Psoas muscle (tissue), 8 donors: ENCODE measurements around the gene GREB1L. TPM values are rescaled to one million over a fixed set of nuclear protein-coding genes. Genes with fewer than 3 reads are reported as not detected.
"Not testable (repeated sequence)": the region's sequence is repeated elsewhere in the genome, so short reads cannot be mapped to it uniquely, and the experiment has no call there.

Experiments used
- ATAC-seq, 4 donors: fragments of 200-7000 bp; cut with Tn5 transposase; one replicate each; pipeline ENCODE4 v1.9.1; 2020; ENCODE audit warnings: moderate library complexity in 3 of 4, mild to moderate bottlenecking in 2 of 4
- DNase-seq, 2 donors: peaks; one replicate each; pipeline ENCODE4 v3.0.0-alpha.2; 2020
- H3K27ac ChIP-seq: fragments of 200-600 bp; one replicate; pipeline ENCODE4 v1.8.0; 2022
- H3K27me3 ChIP-seq, 3 donors: fragments of 200-600 bp in 1 of 3; one replicate each; pipeline versions ENCODE4 v1.6.1 to v1.8.0; 2013 to 2022; ENCODE audit warnings: low read length in 2 of 3, mild to moderate bottlenecking in 2 of 3, moderate library complexity in 1 of 3; ENCODE audit not compliant: insufficient read depth in 3 of 3
- H3K36me3 ChIP-seq, 2 donors: fragments of 200-600 bp in 1 of 2; one replicate each; pipeline versions ENCODE4 v1.6.1 to v1.8.0; 2013 to 2022; ENCODE audit warnings: low read depth in 1 of 2, mild to moderate bottlenecking in 1 of 2, moderate library complexity in 1 of 2; ENCODE audit not compliant: insufficient read depth in 1 of 2
- H3K4me1 ChIP-seq: fragments of 200-600 bp; one replicate; pipeline ENCODE4 v1.8.0; 2022
- H3K4me3 ChIP-seq: fragments of 200-600 bp; one replicate; pipeline ENCODE4 v1.8.0; 2022; ENCODE audit warnings: mild to moderate bottlenecking
- H3K9me3 ChIP-seq: fragments of 200-600 bp; one replicate; pipeline ENCODE4 v1.8.0; 2022
- WGBS, 3 donors: extraction: QIAGEN DNeasy Blood & Tissue Kit; methylation state at CpG; one replicate each; pipeline versions ENCODE4 v1.1.6 to v1.1.7; 2013; 5-methylcytosine and 5-hydroxymethylcytosine counted together
- intact Hi-C, 2 donors: fragments of 100-400 bp; cut with DNase I; formaldehyde crosslinking; loops; one replicate each; pipeline versions ENCODE4 v1.11.0 to v1.14.2; 2022
- polyA plus RNA-seq, 3 donors: library from polyadenylated mRNA; stranded (reverse); fragments of 200-250 nt; gene quantifications; one replicate each; pipeline ENCODE4 v1.2.3, GENCODE V29; 2013
- total RNA-seq, 4 donors: library from RNA; stranded (reverse); fragmentation: NEBNext Ultra II Directional in 2 of 4; extraction: Animal tissue kit (Norgen Biotek cat#: 25700) in 2 of 4; gene quantifications; one replicate each; pipeline versions ENCODE4 v1.2.1 to v1.2.4, GENCODE V29; 2021 to 2023
- TF ChIP-seq, protein P1 (sequence below): fragments of 200-600 bp; IDR thresholded peaks from one replicate; pipeline ENCODE4 v1.8.0; 2022; ENCODE audit warnings: antibody characterized with exemption
- donor health status: healthy with polysubstance abuse.
- donor health status: DM: no; HTN: no; CAD: no; lungs with moderate emphysema.
- donor health status: Bipolar disorder and iron deficiency.
- donor health status: healthy.
- donor health status: DM: yes; HTN: yes; CAD: no.
- donor health status: DM: no; HTN: no; CAD: no.
- donor health status: DM: no; HTN: no; CAD: no.
- donor health status: DM: yes; HTN: yes; CAD: no.

GREB1L gene
- total and polyA plus RNA-seq, 7 donors = 0.59 to 11.3 (median 8.9) TPM

DNA sequence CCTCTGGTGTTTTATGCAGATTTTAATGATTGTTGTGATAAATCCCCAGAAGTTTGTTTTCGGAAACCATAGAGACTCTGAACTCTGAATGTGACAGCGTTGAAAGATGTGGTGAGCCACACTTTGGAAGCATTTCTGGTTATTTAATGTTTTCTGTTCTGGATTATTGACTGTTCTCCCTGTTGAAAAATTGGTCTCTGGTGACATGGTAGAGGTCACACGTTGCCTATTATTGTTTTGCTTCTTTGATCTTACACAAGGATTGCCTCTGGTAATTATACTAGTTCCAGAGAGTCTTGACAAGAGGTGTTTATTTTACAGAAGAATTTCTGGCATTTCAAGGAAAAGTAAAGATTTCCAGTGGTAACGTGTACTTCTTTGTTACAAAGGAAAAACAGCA, 127.1 kb downstream of the GREB1L start:
- H3K9me3 ChIP-seq = no peaks in the 10 kb centered on the region
- WGBS, 3 donors = 48 to 56% (median 51%) methylated on average over 4 of the region's 4 CpGs
- H3K27me3 ChIP-seq = no peaks in the 10 kb centered on the region
- H3K36me3 ChIP-seq = no peaks in the 10 kb centered on the region
- no peaks in the 10 kb centered on the region for H3K4me1 ChIP-seq
- no peak for DNase-seq
- H3K4me3 ChIP-seq = no peak overlapping the region
- ATAC-seq = no peak
- no peak overlapping the region for H3K27ac ChIP-seq
- intact Hi-C loops = loop anchor here in 1 of 2 donors (10.0 kb wide), 1 partner anchor 54 kb away; no protein-coding TSS in a partner anchor
- TF ChIP-seq, protein P1, sequence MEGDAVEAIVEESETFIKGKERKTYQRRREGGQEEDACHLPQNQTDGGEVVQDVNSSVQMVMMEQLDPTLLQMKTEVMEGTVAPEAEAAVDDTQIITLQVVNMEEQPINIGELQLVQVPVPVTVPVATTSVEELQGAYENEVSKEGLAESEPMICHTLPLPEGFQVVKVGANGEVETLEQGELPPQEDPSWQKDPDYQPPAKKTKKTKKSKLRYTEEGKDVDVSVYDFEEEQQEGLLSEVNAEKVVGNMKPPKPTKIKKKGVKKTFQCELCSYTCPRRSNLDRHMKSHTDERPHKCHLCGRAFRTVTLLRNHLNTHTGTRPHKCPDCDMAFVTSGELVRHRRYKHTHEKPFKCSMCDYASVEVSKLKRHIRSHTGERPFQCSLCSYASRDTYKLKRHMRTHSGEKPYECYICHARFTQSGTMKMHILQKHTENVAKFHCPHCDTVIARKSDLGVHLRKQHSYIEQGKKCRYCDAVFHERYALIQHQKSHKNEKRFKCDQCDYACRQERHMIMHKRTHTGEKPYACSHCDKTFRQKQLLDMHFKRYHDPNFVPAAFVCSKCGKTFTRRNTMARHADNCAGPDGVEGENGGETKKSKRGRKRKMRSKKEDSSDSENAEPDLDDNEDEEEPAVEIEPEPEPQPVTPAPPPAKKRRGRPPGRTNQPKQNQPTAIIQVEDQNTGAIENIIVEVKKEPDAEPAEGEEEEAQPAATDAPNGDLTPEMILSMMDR = no peak

DNA sequence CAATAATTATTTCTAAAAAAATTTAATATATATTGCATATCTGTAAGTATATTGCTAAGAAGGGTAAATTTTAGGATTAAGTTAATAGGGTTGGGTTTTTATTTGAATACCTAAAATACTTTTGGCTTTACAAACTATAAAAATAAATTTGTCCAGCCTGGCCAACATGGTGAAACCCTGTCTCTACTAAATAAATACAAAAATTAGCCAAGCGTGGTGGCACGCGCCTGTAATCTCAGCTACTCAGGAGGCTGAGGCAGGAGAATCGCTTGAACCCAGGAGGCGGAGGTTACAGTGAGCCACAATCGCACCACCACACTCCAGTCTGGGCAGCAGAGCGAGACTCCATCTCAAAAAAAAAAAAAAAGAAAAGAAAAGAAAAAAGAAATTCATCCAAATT, 127.6 kb downstream of the GREB1L start:
- intact Hi-C loops = loop anchor here in 1 of 2 donors (10.0 kb wide), 1 partner anchor 55 kb away; no protein-coding TSS in a partner anchor
- H3K4me3 ChIP-seq, DNase-seq, H3K36me3 ChIP-seq, H3K27me3 ChIP-seq, H3K9me3 ChIP-seq, ATAC-seq, H3K27ac ChIP-seq, H3K4me1 ChIP-seq: not testable (repeated sequence)
- WGBS, 3 donors = 95 to 97% (median 96%) methylated on average over 7 of the region's 7 CpGs

DNA sequence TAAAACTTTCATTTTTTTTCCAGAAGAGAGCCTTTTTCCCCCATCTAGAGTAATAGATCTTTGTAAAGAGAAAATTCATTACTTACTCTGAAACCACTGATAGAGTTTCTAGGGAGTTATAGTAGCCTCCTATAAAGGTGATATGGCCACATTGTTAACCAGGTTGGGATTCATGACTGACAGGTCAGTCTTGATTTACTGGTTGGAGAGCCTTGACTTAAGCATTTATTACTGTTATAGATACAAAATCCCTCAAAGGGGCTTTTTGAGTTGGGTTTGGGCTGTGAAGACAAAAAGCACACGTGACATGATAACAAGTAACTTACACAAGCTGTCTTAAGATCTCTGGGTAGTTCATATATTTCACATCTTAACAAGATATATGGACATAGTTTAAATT, 141.0 kb downstream of the GREB1L start:
- no peak for ATAC-seq
- H3K27me3 ChIP-seq = no peaks in the 10 kb centered on the region
- H3K9me3 ChIP-seq = no peaks in the 10 kb centered on the region
- TF ChIP-seq, protein P1 = no peak
- peaks cover 0 to 60% of the 10 kb centered on the region in 2 donors for H3K36me3 ChIP-seq
- DNase-seq = no peak
- intact Hi-C loops = loop anchor here in 1 of 2 donors (10.0 kb wide), 1 partner anchor 88 kb away; no protein-coding TSS in a partner anchor
- H3K27ac ChIP-seq = no peak overlapping the region
- no peaks in the 10 kb centered on the region for H3K4me1 ChIP-seq
- no peak overlapping the region for H3K4me3 ChIP-seq
- 90 to 96% (median 95%) methylated on average over 1 of the region's 1 CpG for WGBS, 3 donors

DNA sequence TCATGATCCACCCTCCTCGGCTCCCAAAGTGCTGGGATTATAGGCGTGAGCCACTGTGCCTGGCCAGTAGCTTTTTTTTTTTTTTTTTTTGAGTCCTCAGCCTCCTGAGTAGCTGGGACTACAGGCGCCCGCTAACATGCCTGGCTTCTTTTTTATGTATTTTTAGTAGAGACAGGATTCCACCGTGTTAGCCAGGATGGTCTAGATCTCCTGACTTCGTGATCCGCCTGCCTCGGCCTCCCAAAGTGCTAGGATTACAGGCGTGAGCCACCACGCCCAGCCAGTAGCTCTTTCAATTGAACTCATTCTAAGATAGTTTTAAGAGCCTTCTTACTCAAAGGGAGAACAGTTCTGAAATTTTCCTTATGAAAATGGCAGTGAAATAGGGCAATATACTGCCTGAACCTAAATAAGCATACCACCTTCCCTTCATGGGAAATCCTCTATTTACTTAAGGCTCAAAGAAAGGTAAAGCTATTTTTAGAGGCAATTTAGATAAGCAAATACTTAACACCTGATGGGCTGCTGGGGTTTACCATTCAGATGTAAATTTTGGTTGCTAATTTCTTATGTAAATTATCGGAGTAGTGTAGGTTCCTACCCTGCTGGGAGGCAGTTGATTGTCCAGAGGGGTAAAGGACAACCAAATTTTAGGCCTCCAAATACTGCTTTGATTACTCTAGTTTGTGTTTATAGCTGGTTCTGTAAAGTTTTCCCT, 144.7 kb downstream of the GREB1L start:
- ATAC-seq (no peak), DNase-seq (no peak)
- H3K4me3 ChIP-seq = no peak overlapping the region
- no peaks in the 10 kb centered on the region for H3K9me3 ChIP-seq
- no peaks in the 10 kb centered on the region for H3K27me3 ChIP-seq
- TF ChIP-seq, protein P1 = no peak
- no peak overlapping the region for H3K27ac ChIP-seq
- H3K4me1 ChIP-seq = no peaks in the 10 kb centered on the region
- 78 to 80% (median 79%) methylated on average over 11 of the region's 11 CpGs for WGBS, 3 donors
- peaks cover 0 to 56% of the 10 kb centered on the region in 2 donors for H3K36me3 ChIP-seq
- intact Hi-C loops = loop anchor here in 1 of 2 donors (10.0 kb wide), 1 partner anchor 92 kb away; no protein-coding TSS in a partner anchor

DNA sequence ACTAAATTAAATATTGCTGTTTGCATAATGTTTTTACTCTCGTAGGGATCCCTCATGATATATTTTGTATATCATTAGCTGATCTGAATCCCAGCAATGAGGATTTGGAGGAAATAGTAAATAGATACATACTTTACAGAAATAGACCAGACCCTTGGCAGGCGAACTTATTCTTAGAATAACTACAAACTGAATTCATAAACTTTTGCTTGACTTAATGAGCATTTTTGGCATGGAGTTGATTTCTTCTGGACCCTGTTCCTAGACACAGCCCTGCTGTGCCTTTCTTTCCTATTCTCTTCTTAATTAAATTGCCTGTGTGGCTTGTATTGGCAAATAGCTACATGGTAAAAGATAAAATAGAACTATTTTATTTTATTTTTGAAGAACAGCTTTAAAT, 145.9 kb downstream of the GREB1L start:
- Histone ChIP-seq H3K9me3 (no peaks in the 10 kb centered on the region), H3K27ac (no peak overlapping the region), H3K4me1 (no peaks in the 10 kb centered on the region), H3K4me3 (no peak overlapping the region), H3K36me3 (peaks cover 0 to 51% of the 10 kb centered on the region in 2 donors), H3K27me3 (no peaks in the 10 kb centered on the region)
- intact Hi-C loops = loop anchor here in 1 of 2 donors (10.0 kb wide), 1 partner anchor 93 kb away; no protein-coding TSS in a partner anchor
- no peak for DNase-seq
- 67 to 78% (median 69%) methylated on average over 2 of the region's 2 CpGs for WGBS, 3 donors
- TF ChIP-seq, protein P1 = no peak
- no peak for ATAC-seq
